ENCODE results near the gene NOX5.

Gene NOX5

GRCh38 chr15:69032703-69033373, 18.3 kb downstream of the NOX5 start:
- peaks cover 4% of the 10 kb centered on the region in 2 donors for H3K27me3 ChIP-seq (ENCODE audit: control insufficient read depth in 1 of 2, insufficient read depth in 2 of 2, low read length in 2 of 2)
- peaks cover 0 to 9% of the 10 kb centered on the region in 2 donors for H3K4me1 ChIP-seq (ENCODE audit: control insufficient read depth in 1 of 2, insufficient read depth in 2 of 2, low read length in 2 of 2)
- no peaks in the 10 kb centered on the region for H3K9me3 ChIP-seq (ENCODE audit: control insufficient read depth in 1 of 2, low read length in 2 of 2)
- no peak overlapping the region for H3K4me3 ChIP-seq (ENCODE audit: low read depth in 1 of 2, low read length in 2 of 2)
- no peak overlapping the region for H3K9ac ChIP-seq (ENCODE audit: low read depth in 1 of 2, low read length in 2 of 2)
- no peaks in the 10 kb centered on the region for H3K36me3 ChIP-seq (ENCODE audit: control insufficient read depth in 1 of 2, insufficient read depth in 2 of 2, low read length in 2 of 2)
- H3K27ac ChIP-seq (ENCODE audit: low read depth, low read length) = no peak overlapping the region

- H3K4me1 ChIP-seq (ENCODE audit: control insufficient read depth in 1 of 2, insufficient read depth in 2 of 2, low read length in 2 of 2) = peaks cover 0 to 9% of the 10 kb centered on the region in 2 donors
- H3K27ac ChIP-seq (ENCODE audit: low read depth, low read length) = no peak overlapping the region
- no peak overlapping the region for H3K9ac ChIP-seq (ENCODE audit: low read depth in 1 of 2, low read length in 2 of 2)
- peaks cover 4% of the 10 kb centered on the region in 2 donors for H3K27me3 ChIP-seq (ENCODE audit: control insufficient read depth in 1 of 2, insufficient read depth in 2 of 2, low read length in 2 of 2)
- no peaks in the 10 kb centered on the region for H3K9me3 ChIP-seq (ENCODE audit: control insufficient read depth in 1 of 2, low read length in 2 of 2)
- no peak overlapping the region for H3K4me3 ChIP-seq (ENCODE audit: low read depth in 1 of 2, low read length in 2 of 2)
- H3K36me3 ChIP-seq (ENCODE audit: control insufficient read depth in 1 of 2, insufficient read depth in 2 of 2, low read length in 2 of 2) = no peaks in the 10 kb centered on the region
Observed at GRCh38 chr15:69034352-69034751, 19.9 kb downstream of the NOX5 start.

GRCh38 chr15:69035205-69035917, 20.9 kb downstream of the NOX5 start:
- Histone ChIP-seq H3K9ac (ENCODE audit: low read depth in 1 of 2, low read length in 2 of 2) (no peak overlapping the region), H3K4me3 (ENCODE audit: low read depth in 1 of 2, low read length in 2 of 2) (no peak overlapping the region), H3K27me3 (ENCODE audit: control insufficient read depth in 1 of 2, insufficient read depth in 2 of 2, low read length in 2 of 2) (peaks cover 4% of the 10 kb centered on the region in 2 donors), H3K27ac (ENCODE audit: low read depth, low read length) (no peak overlapping the region), H3K4me1 (ENCODE audit: control insufficient read depth in 1 of 2, insufficient read depth in 2 of 2, low read length in 2 of 2) (peaks cover 0 to 9% of the 10 kb centered on the region in 2 donors), H3K36me3 (ENCODE audit: control insufficient read depth in 1 of 2, insufficient read depth in 2 of 2, low read length in 2 of 2) (no peaks in the 10 kb centered on the region), H3K9me3 (ENCODE audit: control insufficient read depth in 1 of 2, low read length in 2 of 2) (no peaks in the 10 kb centered on the region)

- peaks cover 0 to 9% of the 10 kb centered on the region in 2 donors for H3K4me1 ChIP-seq (ENCODE audit: control insufficient read depth in 1 of 2, insufficient read depth in 2 of 2, low read length in 2 of 2)
- no peak overlapping the region for H3K9ac ChIP-seq (ENCODE audit: low read depth in 1 of 2, low read length in 2 of 2)
- H3K27me3 ChIP-seq (ENCODE audit: control insufficient read depth in 1 of 2, insufficient read depth in 2 of 2, low read length in 2 of 2) = peaks cover 4% of the 10 kb centered on the region in 2 donors
- no peak overlapping the region for H3K4me3 ChIP-seq (ENCODE audit: low read depth in 1 of 2, low read length in 2 of 2)
- H3K36me3 ChIP-seq (ENCODE audit: control insufficient read depth in 1 of 2, insufficient read depth in 2 of 2, low read length in 2 of 2) = no peaks in the 10 kb centered on the region
- no peaks in the 10 kb centered on the region for H3K9me3 ChIP-seq (ENCODE audit: control insufficient read depth in 1 of 2, low read length in 2 of 2)
- H3K27ac ChIP-seq (ENCODE audit: low read depth, low read length) = no peak overlapping the region
Observed at GRCh38 chr15:69035918-69036258, 21.4 kb downstream of the NOX5 start.

GRCh38 chr15:69036826-69037225, 22.3 kb downstream of the NOX5 start:
- no peak overlapping the region for H3K9ac ChIP-seq (ENCODE audit: low read depth in 1 of 2, low read length in 2 of 2)

GRCh38 chr15:69037482-69037881, 23.0 kb downstream of the NOX5 start:
- peaks cover 0 to 4% of the 10 kb centered on the region in 2 donors for H3K27me3 ChIP-seq (ENCODE audit: control insufficient read depth in 1 of 2, insufficient read depth in 2 of 2, low read length in 2 of 2)
- no peaks in the 10 kb centered on the region for H3K4me1 ChIP-seq (ENCODE audit: control insufficient read depth in 1 of 2, insufficient read depth in 2 of 2, low read length in 2 of 2)
- H3K27ac ChIP-seq (ENCODE audit: low read depth, low read length) = no peak overlapping the region
- no peak overlapping the region for H3K4me3 ChIP-seq (ENCODE audit: low read depth in 1 of 2, low read length in 2 of 2)
- no peaks in the 10 kb centered on the region for H3K9me3 ChIP-seq (ENCODE audit: control insufficient read depth in 1 of 2, low read length in 2 of 2)
- no peak overlapping the region for H3K9ac ChIP-seq (ENCODE audit: low read depth in 1 of 2, low read length in 2 of 2)
- H3K36me3 ChIP-seq (ENCODE audit: control insufficient read depth in 1 of 2, insufficient read depth in 2 of 2, low read length in 2 of 2) = no peaks in the 10 kb centered on the region

More at GRCh38 chr15:69036826-69037225, 22.3 kb downstream of the NOX5 start:
- H3K27me3 ChIP-seq (ENCODE audit: control insufficient read depth in 1 of 2, insufficient read depth in 2 of 2, low read length in 2 of 2) = peaks cover 3 to 4% of the 10 kb centered on the region in 2 donors
- H3K9me3 ChIP-seq (ENCODE audit: control insufficient read depth in 1 of 2, low read length in 2 of 2) = no peaks in the 10 kb centered on the region
- no peaks in the 10 kb centered on the region for H3K36me3 ChIP-seq (ENCODE audit: control insufficient read depth in 1 of 2, insufficient read depth in 2 of 2, low read length in 2 of 2)
- H3K4me3 ChIP-seq (ENCODE audit: low read depth in 1 of 2, low read length in 2 of 2) = no peak overlapping the region
- H3K27ac ChIP-seq (ENCODE audit: low read depth, low read length) = no peak overlapping the region
- peaks cover 0 to 3% of the 10 kb centered on the region in 2 donors for H3K4me1 ChIP-seq (ENCODE audit: control insufficient read depth in 1 of 2, insufficient read depth in 2 of 2, low read length in 2 of 2)

- no peaks in the 10 kb centered on the region for H3K36me3 ChIP-seq (ENCODE audit: control insufficient read depth in 1 of 2, insufficient read depth in 2 of 2, low read length in 2 of 2)
- H3K4me1 ChIP-seq (ENCODE audit: control insufficient read depth in 1 of 2, insufficient read depth in 2 of 2, low read length in 2 of 2) = no peaks in the 10 kb centered on the region
- no peak overlapping the region for H3K27ac ChIP-seq (ENCODE audit: low read depth, low read length)
- no peaks in the 10 kb centered on the region for H3K9me3 ChIP-seq (ENCODE audit: control insufficient read depth in 1 of 2, low read length in 2 of 2)
- H3K4me3 ChIP-seq (ENCODE audit: low read depth in 1 of 2, low read length in 2 of 2) = no peak overlapping the region
- peaks cover 0 to 4% of the 10 kb centered on the region in 2 donors for H3K27me3 ChIP-seq (ENCODE audit: control insufficient read depth in 1 of 2, insufficient read depth in 2 of 2, low read length in 2 of 2)
- no peak overlapping the region for H3K9ac ChIP-seq (ENCODE audit: low read depth in 1 of 2, low read length in 2 of 2)
Observed at GRCh38 chr15:69037977-69038376, 23.5 kb downstream of the NOX5 start.

- Histone ChIP-seq H3K4me1 (ENCODE audit: control insufficient read depth in 1 of 2, insufficient read depth in 2 of 2, low read length in 2 of 2) (no peaks in the 10 kb centered on the region), H3K27me3 (ENCODE audit: control insufficient read depth in 1 of 2, insufficient read depth in 2 of 2, low read length in 2 of 2) (no peaks in the 10 kb centered on the region), H3K4me3 (ENCODE audit: low read depth in 1 of 2, low read length in 2 of 2) (no peak overlapping the region), H3K9ac (ENCODE audit: low read depth in 1 of 2, low read length in 2 of 2) (no peak overlapping the region), H3K9me3 (ENCODE audit: control insufficient read depth in 1 of 2, low read length in 2 of 2) (no peaks in the 10 kb centered on the region), H3K27ac (ENCODE audit: low read depth, low read length) (no peak overlapping the region), H3K36me3 (ENCODE audit: control insufficient read depth in 1 of 2, insufficient read depth in 2 of 2, low read length in 2 of 2) (no peaks in the 10 kb centered on the region)
Observed at GRCh38 chr15:69038508-69038907, 24.0 kb downstream of the NOX5 start.

GRCh38 chr15:69039516-69040225, 25.2 kb downstream of the NOX5 start:
- no peaks in the 10 kb centered on the region for H3K9me3 ChIP-seq (ENCODE audit: control insufficient read depth in 1 of 2, low read length in 2 of 2)
- no peak overlapping the region for H3K27ac ChIP-seq (ENCODE audit: low read depth, low read length)
- no peaks in the 10 kb centered on the region for H3K4me1 ChIP-seq (ENCODE audit: control insufficient read depth in 1 of 2, insufficient read depth in 2 of 2, low read length in 2 of 2)
- H3K4me3 ChIP-seq (ENCODE audit: low read depth in 1 of 2, low read length in 2 of 2) = no peak overlapping the region
- H3K27me3 ChIP-seq (ENCODE audit: control insufficient read depth in 1 of 2, insufficient read depth in 2 of 2, low read length in 2 of 2) = no peaks in the 10 kb centered on the region
- H3K36me3 ChIP-seq (ENCODE audit: control insufficient read depth in 1 of 2, insufficient read depth in 2 of 2, low read length in 2 of 2) = no peaks in the 10 kb centered on the region
- no peak overlapping the region for H3K9ac ChIP-seq (ENCODE audit: low read depth in 1 of 2, low read length in 2 of 2)

GRCh38 chr15:69042531-69042930, 28.0 kb downstream of the NOX5 start:
- no peak overlapping the region for H3K27ac ChIP-seq (ENCODE audit: low read depth, low read length)
- H3K4me1 ChIP-seq (ENCODE audit: control insufficient read depth in 1 of 2, insufficient read depth in 2 of 2, low read length in 2 of 2) = no peaks in the 10 kb centered on the region
- H3K4me3 ChIP-seq (ENCODE audit: low read depth in 1 of 2, low read length in 2 of 2) = no peak overlapping the region
- H3K9me3 ChIP-seq (ENCODE audit: control insufficient read depth in 1 of 2, low read length in 2 of 2) = no peaks in the 10 kb centered on the region
- no peaks in the 10 kb centered on the region for H3K27me3 ChIP-seq (ENCODE audit: control insufficient read depth in 1 of 2, insufficient read depth in 2 of 2, low read length in 2 of 2)
- H3K36me3 ChIP-seq (ENCODE audit: control insufficient read depth in 1 of 2, insufficient read depth in 2 of 2, low read length in 2 of 2) = no peaks in the 10 kb centered on the region
- no peak overlapping the region for H3K9ac ChIP-seq (ENCODE audit: low read depth in 1 of 2, low read length in 2 of 2)

Measured in duodenal mucosa (tissue), 2 donors.